OCI-M2 (cell line): ENCODE data around the gene TBC1D28.
"Not testable (repeated sequence)": the region's sequence is repeated elsewhere in the genome, so short reads cannot be mapped to it uniquely, and the experiment has no call there.

ENCODE experiments used
- DNase-seq: peaks from one replicate; lab custom pipeline; 2025; ENCODE audit not compliant: unreplicated experiment; lab: John Stamatoyannopoulos, UW

TBC1D28 gene

DNA sequence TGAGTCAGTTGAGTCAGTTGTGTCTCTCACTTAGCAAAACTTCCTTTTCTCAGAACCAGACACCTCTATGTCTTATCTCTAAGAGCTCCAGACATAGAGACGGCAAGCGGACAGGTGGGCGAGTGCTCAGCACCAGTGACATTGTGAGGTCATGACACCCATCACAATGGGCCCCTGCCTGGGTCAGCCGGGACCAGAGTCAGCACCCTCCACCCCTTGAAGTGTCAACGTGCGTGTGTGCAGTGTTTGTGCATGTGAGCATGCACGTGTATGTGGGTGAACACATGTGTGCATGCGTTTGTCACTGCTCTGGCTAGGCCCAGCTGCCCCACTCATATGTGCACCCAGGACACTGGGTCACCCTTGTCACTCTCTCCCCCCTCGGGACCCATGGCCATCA is at the start of gene TBC1D28:
Gene TBC1D28, minus strand, starts transcription at position 101 of the 400 bp plus-strand sequence. CDS start 3,039 bp downstream, outside the sequence.
- not testable (repeated sequence) for DNase-seq

DNA sequence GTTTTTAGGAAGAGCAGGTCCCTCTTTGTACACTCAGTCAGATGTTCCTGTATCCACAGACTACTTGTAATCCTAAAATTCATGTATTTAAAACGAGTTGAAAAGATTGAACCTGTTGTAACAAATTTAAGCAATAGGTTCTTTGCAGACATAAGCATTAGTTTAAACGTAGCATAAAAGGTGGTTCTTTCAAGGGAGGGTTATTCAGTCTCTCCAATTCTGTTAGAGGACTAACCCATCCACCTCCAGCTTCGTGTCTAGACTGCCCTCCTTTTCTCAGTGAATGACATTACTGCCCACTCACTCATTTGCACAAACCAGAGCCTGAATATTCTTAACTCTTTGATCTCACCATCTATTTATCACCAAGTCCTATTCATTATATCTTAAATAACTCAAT is 38.5 kb upstream of the TBC1D28 start:
- not testable (repeated sequence) for DNase-seq

DNA sequence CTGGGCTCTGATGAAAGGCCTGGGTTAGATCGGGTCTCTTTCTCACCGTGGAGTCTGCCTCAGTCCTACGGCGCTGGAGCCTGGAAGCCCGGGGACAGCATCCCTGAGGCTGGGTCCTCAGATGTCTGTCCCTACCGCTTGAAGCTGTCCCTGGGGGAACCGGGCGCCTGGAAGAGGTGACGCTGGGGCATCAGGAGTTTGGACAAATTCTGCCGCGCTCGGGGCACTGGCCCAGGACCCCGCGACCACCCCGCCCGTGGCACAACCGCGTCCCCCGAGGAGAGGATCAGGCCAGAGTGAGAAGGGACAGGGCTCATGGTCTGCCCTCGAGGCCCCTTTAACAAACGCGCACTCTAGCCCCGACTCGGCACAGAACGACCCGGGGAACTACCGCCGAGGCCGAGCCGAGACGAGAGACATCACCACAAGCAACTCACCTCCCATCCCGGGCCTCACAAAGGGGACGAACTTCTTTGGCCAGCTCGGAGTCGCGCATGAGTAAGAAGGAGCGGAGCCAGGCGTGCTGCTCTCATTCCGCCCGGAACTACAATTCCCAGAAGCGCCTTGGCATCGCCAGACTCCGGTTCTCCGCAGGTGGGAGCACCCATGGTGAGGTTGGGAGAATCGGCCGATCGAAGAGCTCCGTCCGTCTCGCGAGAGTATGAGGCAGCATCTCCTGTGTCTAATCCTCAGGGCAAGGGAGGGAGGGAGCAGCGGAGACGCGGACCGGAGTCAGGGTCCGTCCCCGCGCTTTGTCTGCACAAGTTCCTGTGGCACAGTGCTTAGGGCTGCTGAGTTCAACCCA is 37.8 kb upstream of the TBC1D28 start, which contains the start of gene FOXO3B:
Gene FOXO3B, minus strand, starts transcription at position 548 of the 805 bp plus-strand sequence. CDS start 663 bp downstream, outside the sequence.
- not testable (repeated sequence) for DNase-seq

DNA sequence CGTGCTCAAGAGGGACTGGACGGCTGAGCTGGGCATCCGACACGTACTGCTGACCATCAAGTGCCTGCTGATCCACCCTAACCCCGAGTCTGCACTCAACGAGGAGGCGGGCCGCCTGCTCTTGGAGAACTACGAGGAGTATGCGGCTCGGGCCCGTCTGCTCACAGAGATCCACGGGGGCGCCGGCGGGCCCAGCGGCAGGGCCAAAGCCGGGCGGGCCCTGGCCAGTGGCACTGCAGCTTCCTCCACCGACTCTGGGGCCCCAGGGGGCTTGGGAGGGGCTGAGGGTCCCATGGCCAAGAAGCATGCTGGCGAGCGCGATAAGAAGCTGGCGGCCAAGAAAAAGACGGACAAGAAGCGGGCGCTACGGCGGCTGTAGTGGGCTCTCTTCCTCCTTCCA is 33.2 kb upstream of the TBC1D28 start:
- DNase-seq, result not testable (repeated sequence)

DNA sequence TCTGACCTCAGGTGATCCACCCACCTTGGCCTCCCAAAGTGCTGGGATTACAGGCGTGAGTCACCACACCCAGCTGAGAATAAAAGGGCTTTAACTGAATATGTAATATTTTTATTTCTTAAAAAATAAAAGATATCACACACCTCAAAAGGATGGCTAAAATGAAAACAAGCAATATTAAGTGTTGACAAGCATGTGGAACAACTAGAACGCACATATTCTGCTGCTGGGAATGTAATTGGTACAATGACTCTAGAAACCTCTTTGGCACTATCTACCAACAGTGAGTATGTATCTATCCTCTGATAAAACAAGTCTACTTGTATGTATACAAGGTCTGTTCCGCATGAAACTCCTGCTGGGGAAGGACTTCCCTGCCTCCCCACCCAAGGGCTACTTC is 32.7 kb upstream of the TBC1D28 start:
- not testable (repeated sequence) for DNase-seq

DNA sequence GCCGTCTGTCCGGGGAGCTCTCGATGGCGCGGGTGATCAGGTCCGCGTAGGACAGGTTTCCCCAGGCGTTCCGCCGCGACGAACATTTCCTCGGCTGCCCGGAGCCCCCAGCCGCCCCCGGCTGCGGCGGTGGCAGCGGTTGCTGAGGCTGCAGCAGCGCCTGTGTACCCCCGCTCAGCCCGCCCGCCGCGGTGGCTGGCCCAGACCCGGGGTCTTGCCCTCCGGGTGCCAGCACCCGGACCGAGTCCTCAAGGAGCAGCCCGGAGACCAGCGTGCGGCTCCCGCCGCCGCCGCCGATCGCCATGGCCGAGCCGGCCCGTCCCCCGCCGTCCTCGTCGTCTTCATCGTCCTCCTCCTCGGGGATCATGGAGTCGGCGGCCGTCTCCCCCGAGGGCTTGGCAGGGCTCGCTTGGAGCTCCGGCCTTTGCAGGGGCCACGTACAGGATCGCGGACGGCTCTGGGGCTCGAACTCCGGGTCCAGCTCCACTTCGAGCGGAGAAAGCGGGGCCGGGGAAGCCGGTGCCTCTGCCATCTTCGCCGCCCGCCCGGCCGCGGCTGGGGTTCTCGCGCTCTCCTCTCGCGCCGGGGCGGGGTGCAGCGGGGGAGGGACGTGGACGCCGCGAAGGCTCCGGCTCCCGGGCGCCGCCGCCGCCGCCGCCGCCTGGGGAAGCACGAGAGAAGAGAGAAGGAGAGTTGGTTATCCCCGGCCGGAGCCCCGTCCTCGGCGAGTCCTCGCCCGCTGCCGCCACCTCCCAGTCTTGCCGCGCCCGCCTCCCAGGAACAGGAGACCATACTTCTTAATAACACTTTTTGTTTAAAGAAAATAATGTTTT is 28.4 kb upstream of the TBC1D28 start:
- DNase-seq, result not testable (repeated sequence)

DNA sequence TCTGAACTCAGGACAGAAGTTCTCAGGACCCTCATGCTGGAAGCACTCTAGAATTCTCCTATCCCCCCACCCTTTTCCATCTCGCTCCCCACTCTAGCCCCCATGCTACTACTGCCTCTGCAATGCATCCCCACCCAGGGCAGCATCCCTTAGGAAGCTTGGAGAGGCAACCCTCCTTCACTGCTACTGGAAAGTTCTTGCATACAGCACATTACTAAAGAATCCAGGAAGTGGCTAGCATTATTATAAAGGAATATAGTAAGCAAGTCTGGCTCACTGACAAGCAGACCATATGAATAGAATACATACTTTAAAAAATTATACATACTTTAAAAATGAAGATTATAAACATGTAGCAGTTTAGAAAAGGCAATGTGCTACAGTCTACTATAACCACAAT is 24.4 kb upstream of the TBC1D28 start:
- not testable (repeated sequence) for DNase-seq

DNA sequence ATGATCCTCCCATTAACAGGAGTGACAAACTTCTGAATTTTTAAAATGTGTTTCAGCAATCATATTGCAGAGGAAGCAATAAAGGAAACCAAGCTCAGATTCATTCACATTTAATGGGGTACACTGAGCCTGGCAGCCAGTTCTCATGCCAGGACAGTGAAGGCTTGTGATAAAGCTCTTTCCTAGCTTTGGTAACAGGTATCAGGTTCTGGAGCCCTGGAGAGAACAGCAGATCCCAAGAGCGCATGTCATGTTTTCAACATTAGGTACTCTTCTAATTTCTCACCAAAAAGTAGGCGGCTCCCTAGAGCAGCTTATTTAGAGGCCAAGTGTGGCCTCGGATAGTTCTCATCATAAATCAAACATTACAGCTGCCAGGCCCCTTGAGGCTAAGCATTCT is 23.3 kb upstream of the TBC1D28 start:
- DNase-seq, result not testable (repeated sequence)

DNA sequence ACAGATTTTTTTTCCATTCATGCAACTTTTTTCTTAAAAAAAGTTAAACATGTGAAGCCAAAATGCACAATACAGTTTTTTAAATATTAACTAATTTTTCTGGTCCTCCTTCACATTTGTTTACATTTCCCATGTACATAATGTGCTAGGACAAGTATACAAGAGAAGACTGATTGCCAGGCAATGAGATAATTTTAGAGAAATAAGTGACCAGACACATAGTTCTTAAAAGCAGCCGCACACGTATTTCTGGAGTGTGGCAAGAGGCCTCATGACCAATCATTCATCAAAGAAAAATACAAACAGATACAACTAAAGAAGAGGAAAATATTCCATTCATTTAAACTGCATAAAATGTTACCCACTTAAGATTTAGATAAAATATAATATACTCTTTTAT is 22.1 kb upstream of the TBC1D28 start:
- not testable (repeated sequence) for DNase-seq

DNA sequence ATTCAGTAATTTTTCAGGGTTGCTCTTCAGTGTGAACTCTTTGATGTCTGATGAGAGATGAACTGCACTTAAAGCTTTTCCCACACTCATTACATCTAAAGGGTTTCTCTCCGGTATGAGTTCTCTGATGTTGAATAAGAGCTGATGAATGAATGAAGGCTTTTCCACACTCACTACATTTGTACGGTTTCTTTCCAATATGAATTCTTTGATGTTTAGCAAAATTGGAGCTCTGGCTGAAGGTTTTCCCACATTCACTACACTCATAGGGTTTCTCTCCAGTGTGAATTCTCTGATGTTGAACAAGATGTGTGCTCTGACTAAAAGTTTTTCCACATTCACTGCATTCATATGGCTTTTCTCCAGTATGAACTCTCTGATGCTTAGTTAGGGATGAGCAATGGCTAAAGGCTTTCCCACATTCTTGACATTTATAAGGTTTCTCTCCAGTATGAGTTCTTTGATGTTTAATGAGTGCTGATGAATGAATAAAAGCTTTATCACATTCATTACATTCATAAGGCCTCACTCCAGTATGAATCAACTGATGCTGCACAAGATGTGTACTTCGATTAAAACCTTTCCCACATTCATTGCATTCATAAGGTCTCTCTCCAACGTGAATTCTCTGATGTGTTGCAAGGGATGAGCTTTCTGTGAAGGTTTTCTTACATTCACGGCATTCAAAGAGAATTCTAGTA is 17.9 kb upstream of the TBC1D28 start:
- DNase-seq, result not testable (repeated sequence)

DNA sequence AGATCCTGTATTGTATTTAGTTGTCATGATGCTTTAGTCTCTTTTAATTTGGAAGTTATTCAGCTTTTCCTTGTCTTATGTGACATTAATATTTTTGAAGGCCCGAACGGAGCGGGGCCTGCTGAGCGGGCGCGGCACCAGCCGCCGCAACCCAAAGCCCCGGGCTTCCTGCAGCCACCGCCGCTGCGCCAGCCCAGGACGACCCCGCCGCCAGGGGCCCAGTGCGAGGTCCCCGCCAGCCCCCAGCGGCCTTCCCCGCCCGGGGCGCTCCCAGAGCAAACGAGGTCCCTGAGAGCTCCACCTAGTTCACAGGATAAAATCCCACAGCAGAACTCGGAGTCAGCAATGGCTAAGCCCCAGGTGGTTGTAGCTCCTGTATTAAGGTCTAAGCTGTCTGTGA is 5.9 kb upstream of the TBC1D28 start:
- DNase-seq, result not testable (repeated sequence)

DNA sequence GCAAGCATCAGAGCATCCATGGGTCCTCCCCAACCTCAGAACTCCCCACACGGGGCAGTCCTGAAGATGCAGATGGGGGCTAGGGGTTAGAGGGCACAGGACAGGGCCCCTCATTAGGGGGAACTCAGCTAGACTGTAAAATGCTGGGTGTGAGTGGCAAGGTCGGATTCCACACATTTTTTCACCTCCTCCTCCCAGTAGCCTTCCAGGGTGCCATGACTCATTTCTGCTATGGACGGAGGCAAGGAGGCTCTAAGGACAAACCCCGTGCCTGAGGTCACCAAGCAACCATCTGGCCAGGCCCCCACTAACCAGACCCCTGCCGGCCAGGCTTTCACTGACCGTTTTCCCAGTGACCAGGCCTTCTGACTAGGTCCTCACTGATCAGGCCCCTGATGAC is 1.1 kb downstream of the TBC1D28 start:
- DNase-seq, result not testable (repeated sequence)

DNA sequence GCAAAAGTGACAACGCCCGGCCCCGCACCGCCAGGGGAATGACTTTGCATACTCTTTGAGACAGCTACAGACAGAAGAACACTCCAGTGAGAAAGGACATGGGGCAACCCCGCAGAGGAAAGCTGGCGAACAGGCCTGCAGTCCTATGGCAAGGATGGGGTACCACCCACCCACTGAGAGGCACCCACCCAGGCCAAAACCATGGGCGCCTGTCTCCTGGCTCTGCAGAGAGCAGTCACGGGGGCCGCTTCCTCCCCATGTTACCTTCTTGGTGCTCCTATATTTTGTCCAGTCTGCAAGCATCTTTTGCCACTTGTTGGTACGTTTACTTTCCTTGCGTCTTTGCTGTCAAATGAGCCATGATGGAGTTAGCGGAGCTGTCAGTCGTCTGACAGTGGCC is 5.8 kb downstream of the TBC1D28 start:
- DNase-seq, result not testable (repeated sequence)

DNA sequence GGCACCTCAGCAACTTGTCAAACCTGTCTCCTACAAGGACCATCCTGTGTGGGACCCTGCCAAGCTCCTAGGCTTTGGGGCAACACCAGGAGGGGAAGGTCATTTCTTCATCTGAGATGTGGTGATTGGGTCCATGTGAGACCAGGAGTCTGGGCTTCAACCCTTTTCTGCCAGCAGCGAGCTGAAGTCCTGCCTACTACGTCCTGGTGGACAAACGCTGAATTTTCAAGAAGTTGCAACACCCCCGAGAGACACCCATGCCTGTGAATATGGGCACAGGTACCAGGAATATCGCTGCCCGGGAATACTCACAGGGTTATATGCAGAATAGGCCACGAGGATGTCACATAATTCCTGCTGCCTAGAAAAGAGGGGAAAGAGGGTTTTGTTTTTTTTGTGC is 8.0 kb downstream of the TBC1D28 start:
- not testable (repeated sequence) for DNase-seq

DNA sequence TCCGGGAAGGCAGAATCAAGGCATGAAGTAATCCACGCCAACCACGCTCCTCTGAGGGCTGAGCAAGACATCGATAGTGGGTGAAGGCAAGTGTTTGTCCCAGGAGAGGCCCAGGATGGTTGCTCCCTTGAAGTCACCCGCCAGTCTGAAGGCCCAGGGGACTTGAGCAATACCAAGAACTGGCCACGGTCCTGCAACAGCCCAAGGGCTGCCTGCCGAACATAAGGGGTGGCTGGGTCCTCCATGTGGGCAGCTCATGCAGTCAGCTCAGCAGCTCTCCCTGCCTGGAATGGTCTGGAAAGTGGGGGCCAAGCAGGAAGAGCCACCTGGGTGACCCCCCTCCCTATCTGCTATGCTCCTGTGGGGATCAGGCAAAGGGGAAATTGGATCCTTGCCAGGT is 8.4 kb downstream of the TBC1D28 start:
- not testable (repeated sequence) for DNase-seq

DNA sequence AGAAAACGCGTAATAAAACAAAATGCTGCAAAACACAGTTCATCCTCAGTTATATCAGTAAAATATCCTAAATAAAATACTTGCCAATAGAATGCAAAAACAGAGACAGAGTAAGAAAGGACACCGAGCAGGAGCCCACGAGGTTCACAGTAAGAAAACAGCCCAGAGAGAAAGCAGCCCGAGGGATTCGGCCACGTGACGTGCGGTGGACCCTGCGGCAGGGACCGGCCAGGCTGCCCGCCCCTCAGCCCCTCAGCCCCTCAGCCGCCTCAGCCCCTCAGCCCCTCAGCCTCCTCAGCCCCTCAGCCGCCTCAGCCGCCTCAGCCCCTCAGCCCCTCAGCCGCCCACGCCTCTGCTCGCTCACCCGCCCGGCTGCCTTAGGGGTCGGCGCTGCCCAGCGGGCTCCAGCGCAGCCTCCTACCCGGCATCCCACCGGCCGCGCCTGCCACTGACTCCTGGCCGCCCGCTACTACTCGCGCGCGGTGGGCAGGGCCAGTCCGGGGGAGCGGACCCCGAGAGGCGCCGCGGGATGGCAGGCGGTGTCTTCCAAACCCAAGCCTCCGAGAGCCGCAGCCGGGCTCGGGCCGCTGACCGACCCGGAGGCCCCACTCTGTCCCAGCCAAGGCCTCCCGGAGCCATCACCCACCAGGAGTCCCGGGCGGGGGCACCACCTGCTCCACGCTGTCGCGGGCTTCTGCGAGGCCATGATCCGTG is 9.5 kb downstream of the TBC1D28 start:
- DNase-seq, result not testable (repeated sequence)

DNA sequence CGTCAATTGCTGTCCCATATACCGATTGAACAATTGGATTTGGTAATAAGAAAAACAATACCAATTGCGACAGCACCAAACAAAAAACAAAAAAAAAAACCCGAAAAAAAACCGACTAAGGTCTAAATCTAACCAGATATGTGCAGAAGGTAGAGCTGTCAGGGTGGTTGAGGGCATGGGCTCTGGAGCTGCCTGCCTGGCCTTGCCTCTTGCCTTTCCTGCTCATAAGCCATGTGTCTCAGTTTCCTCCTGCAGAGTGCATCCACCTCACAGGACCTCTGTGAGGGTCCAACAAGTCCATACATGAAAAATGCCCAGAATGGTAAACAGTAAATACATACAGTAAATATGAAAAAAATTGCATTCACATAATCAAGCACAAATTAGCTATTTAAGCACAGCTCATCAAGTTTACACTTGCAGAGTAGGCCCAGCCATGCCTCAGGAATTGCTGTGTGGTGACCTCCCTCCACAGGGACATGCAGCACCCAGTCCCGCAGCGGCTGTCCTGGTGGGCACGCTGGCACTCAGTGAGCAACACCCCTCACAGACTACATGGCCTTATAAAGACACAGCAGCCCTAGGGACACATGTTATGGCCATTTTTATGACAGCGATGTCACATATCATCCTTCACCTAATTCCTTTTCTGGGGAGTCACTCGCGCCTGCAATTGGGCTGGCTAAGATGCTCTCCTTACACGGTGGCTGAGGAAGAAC is 17.9 kb downstream of the TBC1D28 start:
- DNase-seq, result no peak

DNA sequence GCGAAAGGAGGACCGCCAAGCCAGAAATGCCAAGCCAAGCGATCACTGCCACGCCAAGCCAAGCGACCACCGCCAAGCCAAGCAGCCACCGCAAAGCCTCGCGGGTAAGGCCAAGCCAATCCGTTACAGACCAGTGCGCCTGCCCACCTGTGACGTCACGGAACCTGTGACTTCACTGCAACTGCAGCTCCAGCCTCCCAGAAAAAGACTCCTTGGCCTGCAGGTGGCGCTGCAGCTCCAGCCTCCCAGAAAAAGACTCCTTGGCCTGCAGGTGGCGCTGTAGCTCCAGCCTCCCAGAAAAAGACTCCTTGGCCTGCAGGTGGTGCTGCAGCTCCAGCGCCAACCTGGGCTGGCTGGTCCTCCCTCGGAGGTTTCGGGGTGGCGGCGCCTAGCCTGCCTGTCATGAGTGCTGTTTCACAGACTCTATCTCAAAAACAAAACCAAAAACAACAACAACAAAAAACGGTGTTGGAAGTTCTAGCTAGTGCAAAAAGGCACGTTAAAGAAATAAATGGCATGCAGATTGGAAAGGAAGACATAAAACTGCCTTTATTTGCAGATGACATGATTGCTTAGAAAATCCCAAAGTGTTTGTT is 18.6 kb downstream of the TBC1D28 start:
- DNase-seq, result not testable (repeated sequence)

DNA sequence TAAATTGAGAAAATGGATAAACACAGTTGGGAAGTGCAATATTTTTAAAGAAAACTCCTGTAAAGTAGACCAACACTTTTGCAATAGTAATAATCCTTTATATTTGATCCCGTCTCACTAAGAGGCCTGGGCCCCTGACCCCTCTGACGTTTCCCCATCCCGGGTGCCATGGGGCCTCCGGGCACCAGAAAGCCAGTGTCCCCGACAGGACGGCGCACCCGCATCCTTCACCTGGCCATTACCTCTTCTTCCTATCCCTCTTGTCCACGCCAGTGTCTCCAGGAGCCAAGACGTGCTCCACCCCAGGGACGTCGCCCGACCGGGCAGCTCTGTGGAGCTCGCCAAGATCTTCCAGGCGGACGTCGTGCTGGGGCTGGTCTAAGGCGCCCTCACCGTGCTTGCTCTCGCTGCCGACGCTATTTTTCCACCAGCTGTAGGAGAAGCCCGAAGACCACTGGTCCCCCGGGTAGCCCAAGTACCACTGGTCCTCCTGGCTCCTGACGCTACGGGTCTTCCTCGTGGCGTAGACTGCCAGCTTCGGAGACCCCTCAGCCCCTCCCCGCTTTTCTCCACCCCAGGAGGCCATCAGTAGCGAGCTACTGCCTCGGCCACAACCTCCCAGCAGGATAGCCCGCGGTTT is 19.2 kb downstream of the TBC1D28 start:
- not testable (repeated sequence) for DNase-seq
